ENCODE results near the gene GGA2.

GRCh38 chr16:23452572-23453337 is 57.5 kb downstream of the GGA2 start, which contains the start of gene COG7:
- TF ChIP-seq CTCF (conservative IDR thresholded peaks at IDR 0.05; ENCODE audit: low read depth, low read length) (no peak), EZH2 (IDR thresholded peaks at IDR 0.05; ENCODE audit: low read length, unreplicated experiment) (no peak)
